Astrocyte (in vitro differentiated cells and primary cell): ENCODE measurements around the gene ASGR1. TPM values are rescaled to one million over a fixed set of nuclear protein-coding genes. Genes with fewer than 3 reads are reported as not detected.

Source experiments
- DNase-seq: peaks from one replicate; pipeline ENCODE4 v3.0.0-alpha.2; 2010; ENCODE audit warnings: low read depth
- FAIRE-seq: peaks from 2 replicates; lab custom pipeline; 2011; peaks lifted over from hg19 to GRCh38; lab: Jason Lieb, UNC
- H2AFZ ChIP-seq: 2 replicates; pipeline ENCODE4 v1.6.0; 2012; ENCODE audit warnings: low read depth, low read length, inconsistent platforms
- H3K27ac ChIP-seq: 2 replicates; pipeline ENCODE4 v1.5.1; 2011; ENCODE audit warnings: low read depth, low read length, inconsistent platforms
- H3K27me3 ChIP-seq: 2 replicates; pipeline ENCODE4 v1.6.0; 2011; ENCODE audit warnings: low read length, inconsistent platforms; ENCODE audit not compliant: insufficient read depth
- H3K36me3 ChIP-seq: 2 replicates; pipeline ENCODE4 v1.5.1; 2011; ENCODE audit warnings: low read length, inconsistent platforms; ENCODE audit not compliant: insufficient read depth
- H3K4me1 ChIP-seq: 2 replicates; pipeline ENCODE4 v1.5.1; 2011; ENCODE audit warnings: low read length, inconsistent platforms; ENCODE audit not compliant: insufficient read depth
- H3K4me2 ChIP-seq: 2 replicates; pipeline ENCODE4 v1.6.0; 2012; ENCODE audit warnings: low read length, inconsistent platforms
- H3K4me3 ChIP-seq: 2 replicates; pipeline ENCODE4 v1.5.1; 2011; ENCODE audit warnings: low read depth, mild to moderate bottlenecking, low read length, inconsistent platforms; ENCODE audit not compliant: insufficient read depth
- H3K79me2 ChIP-seq: 2 replicates; pipeline ENCODE4 v1.6.0; 2012; ENCODE audit warnings: mild to moderate bottlenecking, low read length, inconsistent platforms; ENCODE audit not compliant: insufficient read depth
- H3K9ac ChIP-seq: 2 replicates; pipeline ENCODE4 v1.6.0; 2012; ENCODE audit warnings: mild to moderate bottlenecking, low read length, inconsistent platforms
- H3K9me3 ChIP-seq: 2 replicates; pipeline ENCODE4 v1.5.1; 2012; ENCODE audit warnings: low read depth, mild to moderate bottlenecking, low read length, inconsistent platforms; ENCODE audit not compliant: insufficient read depth
- H4K20me1 ChIP-seq: 2 replicates; pipeline ENCODE4 v1.6.0; 2012; ENCODE audit warnings: low read length, inconsistent platforms; ENCODE audit not compliant: insufficient read depth
- H3K27ac Mint-ChIP-seq: one replicate; pipeline ENCODE4 v1.8.0; 2021; ENCODE audit warnings: mild to moderate bottlenecking, mixed read lengths; ENCODE audit not compliant: unreplicated experiment
- H3K27me3 Mint-ChIP-seq: one replicate; pipeline ENCODE4 v1.8.0; 2021; ENCODE audit warnings: low read depth, mixed read lengths; ENCODE audit not compliant: unreplicated experiment
- H3K36me3 Mint-ChIP-seq: one replicate; pipeline ENCODE4 v1.8.0; 2021; ENCODE audit warnings: low read depth, mixed read lengths; ENCODE audit not compliant: unreplicated experiment
- H3K4me1 Mint-ChIP-seq: one replicate; pipeline ENCODE4 v1.8.0; 2021; ENCODE audit warnings: low read depth, mixed read lengths; ENCODE audit not compliant: unreplicated experiment
- H3K4me3 Mint-ChIP-seq: one replicate; pipeline ENCODE4 v1.8.0; 2021; ENCODE audit warnings: mild to moderate bottlenecking, moderate library complexity, mixed read lengths; ENCODE audit not compliant: unreplicated experiment
- H3K9me3 Mint-ChIP-seq: one replicate; pipeline ENCODE4 v1.8.0; 2021; ENCODE audit warnings: mild to moderate bottlenecking, mixed read lengths; ENCODE audit not compliant: unreplicated experiment
- CTCF ChIP-seq: IDR thresholded peaks from 2 replicates; pipeline ENCODE4 v1.5.1; 2011; ENCODE audit warnings: low read depth, mild to moderate bottlenecking, inconsistent platforms, low read length, moderate library complexity; ENCODE audit not compliant: insufficient read depth
- EZH2 ChIP-seq: IDR thresholded peaks from 2 replicates; pipeline ENCODE4 v1.6.1; 2012; ENCODE audit warnings: mild to moderate bottlenecking, low read length, inconsistent platforms; ENCODE audit not compliant: insufficient read depth
- total RNA-seq: library from RNA; stranded (reverse); gene quantifications from 2 replicates; pipeline ENCODE4 v1.2.1, GENCODE V29; 2021

ASGR1 gene
- total RNA-seq, 1 donor from 2014 or later = 5.0 TPM

- Mint-ChIP-seq H3K4me3 (no peak overlapping the region), H3K36me3 (no peaks in the 10 kb centered on the region), H3K9me3 (no peaks in the 10 kb centered on the region), H3K27ac (no peak overlapping the region), H3K4me1 (no peaks in the 10 kb centered on the region), H3K27me3 (peaks cover 41% of the 10 kb centered on the region)
- H4K20me1 ChIP-seq = no peaks in the 10 kb centered on the region
- no peaks in the 10 kb centered on the region for H3K9me3 ChIP-seq
- H3K4me2 ChIP-seq = no peak overlapping the region
- no peaks in the 10 kb centered on the region for H3K36me3 ChIP-seq
- FAIRE-seq = no peak
- DNase-seq = no peak
- no peak overlapping the region for H3K4me3 ChIP-seq
- no peak overlapping the region for H3K27ac ChIP-seq
- no peak overlapping the region for H3K9ac ChIP-seq
- no peak for TF ChIP-seq EZH2
- no peak for TF ChIP-seq CTCF
- no peak overlapping the region for H2AFZ ChIP-seq
- no peaks in the 10 kb centered on the region for H3K79me2 ChIP-seq
- no peaks in the 10 kb centered on the region for H3K4me1 ChIP-seq
- peaks cover 8% of the 10 kb centered on the region for H3K27me3 ChIP-seq
Measured at GRCh38 chr17:7156342-7156940, 22.7 kb downstream of the ASGR1 start.

GRCh38 chr17:7147772-7148171, 31.4 kb downstream of the ASGR1 start:
- H3K27me3 ChIP-seq = peaks cover 23% of the 10 kb centered on the region
- Mint-ChIP-seq H3K27me3 (peaks cover 6% of the 10 kb centered on the region), H3K4me1 (peaks cover 2% of the 10 kb centered on the region), H3K27ac (no peak overlapping the region), H3K9me3 (no peaks in the 10 kb centered on the region), H3K36me3 (no peaks in the 10 kb centered on the region), H3K4me3 (no peak overlapping the region)
- H3K79me2 ChIP-seq = no peaks in the 10 kb centered on the region
- no peaks in the 10 kb centered on the region for H3K9me3 ChIP-seq
- H3K36me3 ChIP-seq = no peaks in the 10 kb centered on the region
- TF ChIP-seq CTCF = no peak
- no peak for TF ChIP-seq EZH2
- DNase-seq (no peak), FAIRE-seq (no peak)
- no peak overlapping the region for H3K4me3 ChIP-seq
- H3K4me1 ChIP-seq = no peaks in the 10 kb centered on the region
- H4K20me1 ChIP-seq = no peaks in the 10 kb centered on the region
- no peak overlapping the region for H3K27ac ChIP-seq
- no peak overlapping the region for H3K9ac ChIP-seq
- no peak overlapping the region for H3K4me2 ChIP-seq
- H2AFZ ChIP-seq = no peak overlapping the region

- no peak overlapping the region for H2AFZ ChIP-seq
- H3K27ac Mint-ChIP-seq = no peak overlapping the region
- H3K9ac ChIP-seq = no peak overlapping the region
- H3K79me2 ChIP-seq = no peaks in the 10 kb centered on the region
- H3K27ac ChIP-seq = no peak overlapping the region
- no peaks in the 10 kb centered on the region for H3K9me3 ChIP-seq
- TF ChIP-seq CTCF (no peak), EZH2 (no peak)
- no peak overlapping the region for H3K4me3 ChIP-seq
- H3K4me1 Mint-ChIP-seq = peaks cover 2% of the 10 kb centered on the region
- H3K4me1 ChIP-seq = no peaks in the 10 kb centered on the region
- H3K27me3 Mint-ChIP-seq = peaks cover 14% of the 10 kb centered on the region
- peak; percentile 16 for DNase-seq
- H4K20me1 ChIP-seq = no peaks in the 10 kb centered on the region
- FAIRE-seq = no peak
- H3K27me3 ChIP-seq = peaks cover 20% of the 10 kb centered on the region
- no peak overlapping the region for H3K4me2 ChIP-seq
- no peaks in the 10 kb centered on the region for H3K9me3 Mint-ChIP-seq
- H3K4me3 Mint-ChIP-seq = no peak overlapping the region
- H3K36me3 Mint-ChIP-seq = no peaks in the 10 kb centered on the region
- no peaks in the 10 kb centered on the region for H3K36me3 ChIP-seq
Measured at GRCh38 chr17:7146115-7146514, 33.1 kb downstream of the ASGR1 start.
